ENCODE data around the gene DGKB. TPM values are rescaled to one million over a fixed set of nuclear protein-coding genes. Genes with fewer than 3 reads are reported as not detected.
"Not testable (repeated sequence)": the region's sequence is repeated elsewhere in the genome, so short reads cannot be mapped to it uniquely, and the experiment has no call there.

Gene DGKB
- polyA plus RNA-seq, 1 of the 3 experiments (the other 2 are of a cell fraction) = 2.1 TPM

DNA sequence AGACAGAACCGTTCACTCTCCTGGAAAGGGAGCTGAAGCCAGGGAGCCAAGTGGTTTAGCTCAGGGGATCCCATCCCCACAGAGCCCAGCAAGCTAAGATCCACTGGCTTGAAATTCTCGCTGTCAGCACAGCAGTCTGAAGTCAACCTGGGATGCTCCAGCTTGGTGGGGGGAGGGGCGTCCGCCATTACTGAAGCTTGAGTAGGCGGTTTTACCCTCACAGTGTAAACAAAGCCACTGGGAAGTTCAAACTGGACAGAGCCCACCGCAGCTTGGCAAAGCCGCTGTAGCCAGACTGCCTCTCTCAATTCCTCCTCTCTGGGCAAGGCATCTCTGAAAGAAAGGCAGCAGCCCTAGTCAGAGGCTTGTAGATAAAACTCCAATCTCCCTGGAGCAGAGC, 443.7 kb downstream of the DGKB start:
- ChIA-PET POLR2A (interaction anchor here (1.1 kb wide), 1 partner anchor 469 kb away, joined by 3 read pairs; the partner anchor contains the start of gene ETV1), CTCF (interaction anchor here (0.8 to 3.4 kb wide), 11 partner anchors 85 to 1177 kb away, joined by 3 to 36 read pairs (median 4); partner anchors contain the start of gene ETV1)
- 79% methylated on average over 4 of the region's 7 CpGs for WGBS (ENCODE audit: low lambda C conversion rate)
- H3K27ac ChIP-seq (ENCODE audit: low read depth in 2 of 2, low read length in 1 of 2); H2AFZ ChIP-seq (ENCODE audit: low read depth); H3K4me3 ChIP-seq (ENCODE audit: low read depth in 2 of 2, low read length in 1 of 2); H3F3A ChIP-seq (replicated peaks; ENCODE audit: insufficient read depth); H3K9me3 ChIP-seq; DNase-seq; H3K9ac ChIP-seq; H4K20me1 ChIP-seq (ENCODE audit: insufficient read depth); H3K27me3 ChIP-seq (ENCODE audit: insufficient read depth); H3K36me3 ChIP-seq (replicated peaks in 1 of 2; ENCODE audit: control insufficient read depth in 1 of 2, insufficient read depth in 2 of 2, low read length in 1 of 2); H3K9me2 ChIP-seq; H3K79me2 ChIP-seq (ENCODE audit: insufficient read depth); H3K4me2 ChIP-seq; H3K4me1 ChIP-seq (ENCODE audit: control insufficient read depth in 1 of 2, insufficient read depth in 2 of 2, low read depth in 1 of 2, low read length in 1 of 2): not testable (repeated sequence)

GRCh38 chr7:14457568-14458453, 444.7 kb downstream of the DGKB start:
- Histone ChIP-seq H3K9me2 (no peaks in the 10 kb centered on the region), H3K27ac (ENCODE audit: low read depth in 2 of 2, low read length in 1 of 2) (no peak overlapping the region; a peak in 1 of 4 replicates), H2AFZ (ENCODE audit: low read depth) (peak overlapping the region; percentile 20; the same call in 1 of the 2 replicates), H3K9me3 (no peaks in the 10 kb centered on the region), H3K4me2 (peak overlapping the region; percentile 0; the same call in 1 of the 2 replicates), H3K4me3 (ENCODE audit: low read depth in 2 of 2, low read length in 1 of 2) (peak overlapping the region; percentile 6 to 9; a peak in 1 of 4 replicates), H3K9ac (no peak overlapping the region), H3F3A (replicated peaks; ENCODE audit: insufficient read depth) (no peaks in the 10 kb centered on the region), H3K4me1 (ENCODE audit: control insufficient read depth in 1 of 2, insufficient read depth in 2 of 2, low read depth in 1 of 2, low read length in 1 of 2) (no peaks in the 10 kb centered on the region; a peak in 1 of 4 replicates), H3K27me3 (ENCODE audit: insufficient read depth) (no peaks in the 10 kb centered on the region), H3K79me2 (ENCODE audit: insufficient read depth) (no peaks in the 10 kb centered on the region), H3K36me3 (replicated peaks in 1 of 2; ENCODE audit: control insufficient read depth in 1 of 2, insufficient read depth in 2 of 2, low read length in 1 of 2) (no peaks in the 10 kb centered on the region), H4K20me1 (ENCODE audit: insufficient read depth) (no peaks in the 10 kb centered on the region)
- peak; percentile 53 for DNase-seq
- POLR2A ChIA-PET = no interaction called here
- 28% methylated on average over 13 of the region's 13 CpGs for WGBS (ENCODE audit: low lambda C conversion rate)
- TF ChIP-seq USF1 (IDR thresholded peaks at IDR 0.05; ENCODE audit: borderline replicate concordance, low read depth) (no peak), RAD21 (IDR thresholded peaks at IDR 0.05; ENCODE audit: low read length) (peak; percentile 98), SMC3 (IDR thresholded peaks at IDR 0.05; ENCODE audit: low read depth, low read length) (peak; percentile 97), MAX (IDR thresholded peaks at IDR 0.05; ENCODE audit: low read depth) (no peak)
- TF ChIP-seq, protein P1, sequence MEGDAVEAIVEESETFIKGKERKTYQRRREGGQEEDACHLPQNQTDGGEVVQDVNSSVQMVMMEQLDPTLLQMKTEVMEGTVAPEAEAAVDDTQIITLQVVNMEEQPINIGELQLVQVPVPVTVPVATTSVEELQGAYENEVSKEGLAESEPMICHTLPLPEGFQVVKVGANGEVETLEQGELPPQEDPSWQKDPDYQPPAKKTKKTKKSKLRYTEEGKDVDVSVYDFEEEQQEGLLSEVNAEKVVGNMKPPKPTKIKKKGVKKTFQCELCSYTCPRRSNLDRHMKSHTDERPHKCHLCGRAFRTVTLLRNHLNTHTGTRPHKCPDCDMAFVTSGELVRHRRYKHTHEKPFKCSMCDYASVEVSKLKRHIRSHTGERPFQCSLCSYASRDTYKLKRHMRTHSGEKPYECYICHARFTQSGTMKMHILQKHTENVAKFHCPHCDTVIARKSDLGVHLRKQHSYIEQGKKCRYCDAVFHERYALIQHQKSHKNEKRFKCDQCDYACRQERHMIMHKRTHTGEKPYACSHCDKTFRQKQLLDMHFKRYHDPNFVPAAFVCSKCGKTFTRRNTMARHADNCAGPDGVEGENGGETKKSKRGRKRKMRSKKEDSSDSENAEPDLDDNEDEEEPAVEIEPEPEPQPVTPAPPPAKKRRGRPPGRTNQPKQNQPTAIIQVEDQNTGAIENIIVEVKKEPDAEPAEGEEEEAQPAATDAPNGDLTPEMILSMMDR (IDR thresholded peaks at IDR 0.05) = peak; percentile 98
- CTCF ChIA-PET = interaction anchor here (0.5 to 3.4 kb wide), 51 partner anchors 9 to 1933 kb away, joined by 3 to 36 read pairs (median 4); partner anchors contain the start of gene ETV1

DNA sequence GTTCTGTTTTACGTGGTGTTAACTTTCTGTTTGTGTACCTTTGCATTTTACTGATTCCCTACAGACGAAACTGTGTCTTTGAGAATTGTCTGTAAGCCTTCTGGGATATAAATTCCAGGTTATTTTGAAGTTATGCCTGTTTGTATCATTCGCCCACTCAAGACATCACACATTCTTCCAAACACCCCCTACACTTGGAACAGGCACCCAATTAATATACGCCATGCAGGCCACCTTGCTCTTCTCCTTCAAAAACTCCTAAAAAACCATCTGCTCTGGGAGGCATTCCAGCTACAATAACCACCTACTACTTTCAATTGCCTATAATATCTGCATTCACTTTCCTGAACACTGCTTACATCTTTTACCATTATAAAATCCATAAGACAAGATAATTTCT, 453.3 kb downstream of the DGKB start:
- POLR2A ChIA-PET = no interaction called here
- Histone ChIP-seq H3K9me3 (no peaks in the 10 kb centered on the region), H4K20me1 (ENCODE audit: insufficient read depth) (no peaks in the 10 kb centered on the region), H3K9ac (no peak overlapping the region), H2AFZ (ENCODE audit: low read depth) (no peak overlapping the region), H3K27me3 (ENCODE audit: insufficient read depth) (no peaks in the 10 kb centered on the region), H3K4me2 (no peak overlapping the region), H3K36me3 (replicated peaks in 1 of 2; ENCODE audit: control insufficient read depth in 1 of 2, insufficient read depth in 2 of 2, low read length in 1 of 2) (no peaks in the 10 kb centered on the region), H3K9me2 (no peaks in the 10 kb centered on the region), H3K4me1 (ENCODE audit: control insufficient read depth in 1 of 2, insufficient read depth in 2 of 2, low read depth in 1 of 2, low read length in 1 of 2) (no peaks in the 10 kb centered on the region), H3K27ac (ENCODE audit: low read depth in 2 of 2, low read length in 1 of 2) (no peak overlapping the region), H3F3A (replicated peaks; ENCODE audit: insufficient read depth) (no peaks in the 10 kb centered on the region), H3K79me2 (ENCODE audit: insufficient read depth) (no peaks in the 10 kb centered on the region), H3K4me3 (ENCODE audit: low read depth in 2 of 2, low read length in 1 of 2) (no peak overlapping the region)
- DNase-seq = no peak
- WGBS (ENCODE audit: low lambda C conversion rate) = 73% methylated on average over 4 of the region's 4 CpGs
- CTCF ChIA-PET = interaction anchor here (0.6 to 1.3 kb wide), 2 partner anchors 8 to 242 kb away, joined by 4 to 7 read pairs; no protein-coding TSS in a partner anchor
- no peak for TF ChIP-seq RCOR1 (IDR thresholded peaks at IDR 0.05; ENCODE audit: low read length)
- TF ChIP-seq ELF1 (IDR thresholded peaks at IDR 0.05) = no peak
- TF ChIP-seq, protein P2, sequence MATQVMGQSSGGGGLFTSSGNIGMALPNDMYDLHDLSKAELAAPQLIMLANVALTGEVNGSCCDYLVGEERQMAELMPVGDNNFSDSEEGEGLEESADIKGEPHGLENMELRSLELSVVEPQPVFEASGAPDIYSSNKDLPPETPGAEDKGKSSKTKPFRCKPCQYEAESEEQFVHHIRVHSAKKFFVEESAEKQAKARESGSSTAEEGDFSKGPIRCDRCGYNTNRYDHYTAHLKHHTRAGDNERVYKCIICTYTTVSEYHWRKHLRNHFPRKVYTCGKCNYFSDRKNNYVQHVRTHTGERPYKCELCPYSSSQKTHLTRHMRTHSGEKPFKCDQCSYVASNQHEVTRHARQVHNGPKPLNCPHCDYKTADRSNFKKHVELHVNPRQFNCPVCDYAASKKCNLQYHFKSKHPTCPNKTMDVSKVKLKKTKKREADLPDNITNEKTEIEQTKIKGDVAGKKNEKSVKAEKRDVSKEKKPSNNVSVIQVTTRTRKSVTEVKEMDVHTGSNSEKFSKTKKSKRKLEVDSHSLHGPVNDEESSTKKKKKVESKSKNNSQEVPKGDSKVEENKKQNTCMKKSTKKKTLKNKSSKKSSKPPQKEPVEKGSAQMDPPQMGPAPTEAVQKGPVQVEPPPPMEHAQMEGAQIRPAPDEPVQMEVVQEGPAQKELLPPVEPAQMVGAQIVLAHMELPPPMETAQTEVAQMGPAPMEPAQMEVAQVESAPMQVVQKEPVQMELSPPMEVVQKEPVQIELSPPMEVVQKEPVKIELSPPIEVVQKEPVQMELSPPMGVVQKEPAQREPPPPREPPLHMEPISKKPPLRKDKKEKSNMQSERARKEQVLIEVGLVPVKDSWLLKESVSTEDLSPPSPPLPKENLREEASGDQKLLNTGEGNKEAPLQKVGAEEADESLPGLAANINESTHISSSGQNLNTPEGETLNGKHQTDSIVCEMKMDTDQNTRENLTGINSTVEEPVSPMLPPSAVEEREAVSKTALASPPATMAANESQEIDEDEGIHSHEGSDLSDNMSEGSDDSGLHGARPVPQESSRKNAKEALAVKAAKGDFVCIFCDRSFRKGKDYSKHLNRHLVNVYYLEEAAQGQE (IDR thresholded peaks at IDR 0.05; ENCODE audit: low read depth, low read length) = no peak
- TF ChIP-seq MAX (IDR thresholded peaks at IDR 0.05; ENCODE audit: low read depth) = no peak
- TF ChIP-seq, protein P1 (IDR thresholded peaks at IDR 0.05) = no peak
- no peak for TF ChIP-seq RAD21 (IDR thresholded peaks at IDR 0.05; ENCODE audit: low read length)

Data from SK-N-SH (cell line).